Measurements from ENCODE around the gene CCDC18.
A peak's percentile ranks its signal among the peaks of the same experiment; 100 is the strongest.

CCDC18 gene

DNA sequence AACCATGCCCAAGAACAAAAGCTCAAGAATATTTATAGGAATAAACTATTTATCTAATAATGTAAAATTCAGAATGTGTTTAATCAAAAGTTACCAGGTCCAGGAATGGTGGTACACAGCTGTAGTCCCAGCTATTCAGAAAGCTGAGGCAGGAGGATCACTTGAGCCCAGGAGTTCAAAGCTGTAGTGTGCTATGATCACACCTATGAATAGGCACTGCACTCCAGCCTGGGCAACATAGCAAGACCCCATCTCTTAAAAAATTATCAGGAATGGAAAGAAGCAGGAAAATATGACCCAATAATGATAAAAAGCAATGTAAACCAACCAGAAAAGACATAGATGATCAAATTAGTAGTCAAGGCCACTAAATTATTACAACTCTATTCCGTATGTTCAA is 103.0 kb downstream of the CCDC18 start:
- H3K27me3 ChIP-seq (ENCODE audit: insufficient read depth, low read length, poor library complexity, severe bottlenecking): no peaks in the 10 kb centered on the region
- no peak overlapping the region for H3K4me3 ChIP-seq (ENCODE audit: low read length, poor library complexity, severe bottlenecking)
- H3F3A ChIP-seq (ENCODE audit: low read depth): no peaks in the 10 kb centered on the region
- TF ChIP-seq, protein P1, sequence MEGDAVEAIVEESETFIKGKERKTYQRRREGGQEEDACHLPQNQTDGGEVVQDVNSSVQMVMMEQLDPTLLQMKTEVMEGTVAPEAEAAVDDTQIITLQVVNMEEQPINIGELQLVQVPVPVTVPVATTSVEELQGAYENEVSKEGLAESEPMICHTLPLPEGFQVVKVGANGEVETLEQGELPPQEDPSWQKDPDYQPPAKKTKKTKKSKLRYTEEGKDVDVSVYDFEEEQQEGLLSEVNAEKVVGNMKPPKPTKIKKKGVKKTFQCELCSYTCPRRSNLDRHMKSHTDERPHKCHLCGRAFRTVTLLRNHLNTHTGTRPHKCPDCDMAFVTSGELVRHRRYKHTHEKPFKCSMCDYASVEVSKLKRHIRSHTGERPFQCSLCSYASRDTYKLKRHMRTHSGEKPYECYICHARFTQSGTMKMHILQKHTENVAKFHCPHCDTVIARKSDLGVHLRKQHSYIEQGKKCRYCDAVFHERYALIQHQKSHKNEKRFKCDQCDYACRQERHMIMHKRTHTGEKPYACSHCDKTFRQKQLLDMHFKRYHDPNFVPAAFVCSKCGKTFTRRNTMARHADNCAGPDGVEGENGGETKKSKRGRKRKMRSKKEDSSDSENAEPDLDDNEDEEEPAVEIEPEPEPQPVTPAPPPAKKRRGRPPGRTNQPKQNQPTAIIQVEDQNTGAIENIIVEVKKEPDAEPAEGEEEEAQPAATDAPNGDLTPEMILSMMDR (conservative IDR thresholded peaks at IDR 0.05; ENCODE audit: low read length): no peak
- TF ChIP-seq EZH2phosphoT487 (IDR thresholded peaks at IDR 0.05; ENCODE audit: borderline replicate concordance): no peak
- no peaks in the 10 kb centered on the region for H3K79me2 ChIP-seq (ENCODE audit: insufficient read depth, low read length)
- H3K9me2 ChIP-seq (replicated peaks; ENCODE audit: low read depth, low read length): no peaks in the 10 kb centered on the region
- no peaks in the 10 kb centered on the region for H3K4me1 ChIP-seq (ENCODE audit: insufficient read depth, low read length, poor library complexity, severe bottlenecking)
- H2AFZ ChIP-seq (ENCODE audit: low read length): no peak overlapping the region
- no peaks in the 10 kb centered on the region for H3K36me3 ChIP-seq (ENCODE audit: insufficient read depth, low read length)
- no peak overlapping the region for H3K4me2 ChIP-seq (ENCODE audit: low read depth, low read length, poor library complexity, severe bottlenecking)
- no peaks in the 10 kb centered on the region for H4K20me1 ChIP-seq (ENCODE audit: insufficient read depth, low read length, poor library complexity, severe bottlenecking)
- no peak overlapping the region for H3K9ac ChIP-seq (ENCODE audit: low read depth, low read length, poor library complexity, severe bottlenecking)
- no peaks in the 10 kb centered on the region for H3K9me3 ChIP-seq (ENCODE audit: insufficient read depth, low read depth, low read length)

DNA sequence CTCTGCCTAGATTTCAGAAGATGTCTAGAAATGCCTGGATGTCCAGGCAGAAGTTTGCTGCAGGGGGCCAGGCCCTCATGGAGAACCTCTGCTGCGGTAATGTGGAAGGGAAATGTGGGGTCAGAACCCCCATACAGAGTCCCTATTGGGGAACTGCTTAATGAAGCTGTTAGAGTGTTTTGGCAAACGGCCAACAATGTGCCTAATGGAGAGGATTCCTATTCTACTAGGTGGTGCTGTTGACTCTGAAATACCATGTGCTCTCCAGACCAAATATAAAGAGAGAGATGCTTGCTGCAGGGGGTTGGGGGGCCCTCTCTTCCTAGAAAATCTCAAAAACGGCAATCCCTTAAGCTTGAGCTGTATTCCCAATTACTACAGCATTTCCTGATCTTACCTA is 108.0 kb downstream of the CCDC18 start:
- H3K4me3 ChIP-seq (ENCODE audit: low read length, poor library complexity, severe bottlenecking): no peak overlapping the region
- no peak overlapping the region for H3K9ac ChIP-seq (ENCODE audit: low read depth, low read length, poor library complexity, severe bottlenecking)
- no peaks in the 10 kb centered on the region for H3K9me2 ChIP-seq (replicated peaks; ENCODE audit: low read depth, low read length)
- H3K4me2 ChIP-seq (ENCODE audit: low read depth, low read length, poor library complexity, severe bottlenecking): no peak overlapping the region
- no peaks in the 10 kb centered on the region for H3K9me3 ChIP-seq (ENCODE audit: insufficient read depth, low read depth, low read length)
- no peaks in the 10 kb centered on the region for H3K79me2 ChIP-seq (ENCODE audit: insufficient read depth, low read length)
- no peak overlapping the region for H2AFZ ChIP-seq (ENCODE audit: low read length)
- H3K36me3 ChIP-seq (ENCODE audit: insufficient read depth, low read length): no peaks in the 10 kb centered on the region
- TF ChIP-seq, protein P1 (conservative IDR thresholded peaks at IDR 0.05; ENCODE audit: low read length): no peak
- TF ChIP-seq EZH2phosphoT487 (IDR thresholded peaks at IDR 0.05; ENCODE audit: borderline replicate concordance): no peak
- no peaks in the 10 kb centered on the region for H3F3A ChIP-seq (ENCODE audit: low read depth)
- no peaks in the 10 kb centered on the region for H3K27me3 ChIP-seq (ENCODE audit: insufficient read depth, low read length, poor library complexity, severe bottlenecking)
- no peaks in the 10 kb centered on the region for H4K20me1 ChIP-seq (ENCODE audit: insufficient read depth, low read length, poor library complexity, severe bottlenecking)
- no peaks in the 10 kb centered on the region for H3K4me1 ChIP-seq (ENCODE audit: insufficient read depth, low read length, poor library complexity, severe bottlenecking)

DNA sequence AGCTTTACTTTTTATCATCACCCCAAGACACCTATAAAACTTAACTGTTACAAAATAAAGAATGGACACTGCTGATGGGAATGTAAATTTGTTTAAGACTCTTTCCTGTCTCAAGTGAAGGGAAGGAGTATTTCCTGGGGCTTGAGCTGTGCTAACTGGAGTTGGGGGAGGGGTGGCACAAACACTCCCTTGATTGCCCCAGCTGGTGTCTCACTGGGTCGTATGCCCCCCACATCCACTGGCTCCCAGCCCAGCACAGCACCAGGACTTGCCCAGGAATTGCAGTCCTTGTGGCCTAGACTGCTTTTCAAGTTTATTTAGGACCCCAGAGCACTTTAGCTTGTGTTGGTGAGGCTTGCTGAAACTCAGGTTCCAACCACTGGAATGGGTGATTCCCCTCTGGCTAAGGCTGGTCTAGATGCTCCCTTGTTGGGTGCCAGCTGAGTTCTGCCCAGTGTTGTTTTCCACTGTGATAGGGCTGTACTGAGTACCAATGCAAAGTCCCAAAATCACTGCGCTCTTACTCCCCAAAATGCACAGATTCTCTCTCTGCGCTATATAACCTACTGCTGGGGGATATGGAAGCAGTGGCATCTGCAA is 116.1 kb downstream of the CCDC18 start:
- no peaks in the 10 kb centered on the region for H3K9me2 ChIP-seq (replicated peaks; ENCODE audit: low read depth, low read length)
- H3K36me3 ChIP-seq (ENCODE audit: insufficient read depth, low read length): no peaks in the 10 kb centered on the region
- no peak overlapping the region for H3K9ac ChIP-seq (ENCODE audit: low read depth, low read length, poor library complexity, severe bottlenecking)
- no peak overlapping the region for H3K4me3 ChIP-seq (ENCODE audit: low read length, poor library complexity, severe bottlenecking)
- H3K27me3 ChIP-seq (ENCODE audit: insufficient read depth, low read length, poor library complexity, severe bottlenecking): no peaks in the 10 kb centered on the region
- no peaks in the 10 kb centered on the region for H4K20me1 ChIP-seq (ENCODE audit: insufficient read depth, low read length, poor library complexity, severe bottlenecking)
- H3K4me1 ChIP-seq (ENCODE audit: insufficient read depth, low read length, poor library complexity, severe bottlenecking): peaks cover 9% of the 10 kb centered on the region
- H3K4me2 ChIP-seq (ENCODE audit: low read depth, low read length, poor library complexity, severe bottlenecking): peak overlapping the region; percentile 6
- no peaks in the 10 kb centered on the region for H3K9me3 ChIP-seq (ENCODE audit: insufficient read depth, low read depth, low read length)
- H3K79me2 ChIP-seq (ENCODE audit: insufficient read depth, low read length): no peaks in the 10 kb centered on the region
- TF ChIP-seq, protein P1 (conservative IDR thresholded peaks at IDR 0.05; ENCODE audit: low read length): no peak
- no peak for TF ChIP-seq EZH2phosphoT487 (IDR thresholded peaks at IDR 0.05; ENCODE audit: borderline replicate concordance)
- no peak overlapping the region for H2AFZ ChIP-seq (ENCODE audit: low read length)
- no peaks in the 10 kb centered on the region; the same call in 1 of the 2 replicates for H3F3A ChIP-seq (ENCODE audit: low read depth)
